ENCODE measurements around the gene LMAN1L. TPM values are rescaled to one million over a fixed set of nuclear protein-coding genes. Genes with fewer than 3 reads are reported as not detected.

LMAN1L gene
- total RNA-seq, 8 experiments from 2014 or later, result 0.08 to 1.8 (median 0.32) TPM; not detected in 1

DNA sequence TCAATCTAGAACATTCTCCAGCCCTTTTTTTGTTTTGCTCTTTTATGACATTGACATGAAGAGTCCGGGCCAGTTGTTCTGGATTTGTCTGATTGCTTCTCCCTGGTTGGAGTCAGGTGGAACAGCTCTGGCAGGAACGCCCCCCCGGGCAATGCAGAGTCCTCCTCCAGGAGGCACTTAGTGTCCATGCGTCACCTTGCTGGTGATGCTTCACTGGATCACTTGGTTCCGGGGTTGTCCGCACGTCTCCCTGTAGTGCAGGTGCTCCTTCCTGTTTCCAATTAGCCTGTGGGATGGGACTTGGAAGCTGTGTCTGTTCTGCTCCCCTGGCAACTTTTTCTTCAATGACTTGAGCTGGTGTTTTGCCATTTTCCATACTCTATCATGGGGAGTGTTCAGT, 21.0 kb upstream of the LMAN1L start:
- WGBS, 10 experiments, result 67 to 97% (median 88%) methylated on average over 1 to 6 of the region's 7 CpGs; no CpG with 5 or more reads in 6 of the 10 experiments
- Histone ChIP-seq H3K4me3 (no peak overlapping the region), H3K27ac (no peak overlapping the region), H3K4me1 (replicated peaks in 1 of 2) (peaks cover 4 to 22% of the 10 kb centered on the region in 2 donors)
- in situ Hi-C loops (cut with MboI; ENCODE audit: low pct_unique_long_range_greater_than_20kb in 2 of 9, low sequenced_read_pairs in 9 of 9, unreplicated experiment in 9 of 9), result no loop called here
- no peak for ATAC-seq (replicated peaks in 6 of 8)

DNA sequence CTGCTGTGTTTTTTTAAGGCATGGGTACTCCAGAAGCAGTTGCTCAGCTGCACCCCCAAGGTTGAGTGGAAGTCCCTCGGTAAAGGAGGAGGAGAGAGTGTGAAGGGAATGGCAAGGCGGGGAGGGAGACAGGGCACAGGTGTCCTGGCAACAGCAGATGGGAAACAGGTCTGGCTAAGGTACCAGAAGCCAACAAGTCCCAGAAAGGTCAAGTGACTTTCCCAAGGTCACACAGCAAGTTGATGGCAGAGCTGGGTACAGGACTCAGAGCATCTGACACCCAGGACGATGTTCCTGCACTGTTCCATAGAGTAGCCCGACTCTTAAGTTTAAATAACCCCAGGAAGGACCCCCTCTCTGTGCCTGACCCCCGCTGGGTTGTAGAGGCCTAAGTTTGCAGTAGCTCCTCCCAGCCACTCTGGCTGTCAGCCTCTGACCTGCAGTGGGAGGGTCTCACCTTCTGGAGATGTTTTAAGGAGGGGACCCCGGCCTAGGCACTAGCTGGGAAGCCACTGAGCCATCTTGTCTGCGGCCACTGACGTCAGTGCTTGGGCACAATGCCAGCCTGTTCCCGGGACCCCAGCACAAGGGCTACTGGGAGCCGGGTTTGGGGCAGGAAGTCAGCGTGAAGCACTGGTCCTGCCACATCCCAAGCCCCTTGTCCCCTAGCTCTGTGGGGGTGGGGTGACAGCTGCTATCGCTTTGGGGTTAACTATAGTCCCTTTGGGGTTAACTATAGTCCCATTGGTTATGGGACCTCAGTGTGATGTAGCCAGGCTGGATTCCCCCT, 20.2 kb upstream of the LMAN1L start:
- Histone ChIP-seq H3K4me1 (replicated peaks in 1 of 2) (peaks cover 4 to 19% of the 10 kb centered on the region in 2 donors), H3K27ac (no peak overlapping the region)
- no peak for ATAC-seq (replicated peaks in 6 of 8)

DNA sequence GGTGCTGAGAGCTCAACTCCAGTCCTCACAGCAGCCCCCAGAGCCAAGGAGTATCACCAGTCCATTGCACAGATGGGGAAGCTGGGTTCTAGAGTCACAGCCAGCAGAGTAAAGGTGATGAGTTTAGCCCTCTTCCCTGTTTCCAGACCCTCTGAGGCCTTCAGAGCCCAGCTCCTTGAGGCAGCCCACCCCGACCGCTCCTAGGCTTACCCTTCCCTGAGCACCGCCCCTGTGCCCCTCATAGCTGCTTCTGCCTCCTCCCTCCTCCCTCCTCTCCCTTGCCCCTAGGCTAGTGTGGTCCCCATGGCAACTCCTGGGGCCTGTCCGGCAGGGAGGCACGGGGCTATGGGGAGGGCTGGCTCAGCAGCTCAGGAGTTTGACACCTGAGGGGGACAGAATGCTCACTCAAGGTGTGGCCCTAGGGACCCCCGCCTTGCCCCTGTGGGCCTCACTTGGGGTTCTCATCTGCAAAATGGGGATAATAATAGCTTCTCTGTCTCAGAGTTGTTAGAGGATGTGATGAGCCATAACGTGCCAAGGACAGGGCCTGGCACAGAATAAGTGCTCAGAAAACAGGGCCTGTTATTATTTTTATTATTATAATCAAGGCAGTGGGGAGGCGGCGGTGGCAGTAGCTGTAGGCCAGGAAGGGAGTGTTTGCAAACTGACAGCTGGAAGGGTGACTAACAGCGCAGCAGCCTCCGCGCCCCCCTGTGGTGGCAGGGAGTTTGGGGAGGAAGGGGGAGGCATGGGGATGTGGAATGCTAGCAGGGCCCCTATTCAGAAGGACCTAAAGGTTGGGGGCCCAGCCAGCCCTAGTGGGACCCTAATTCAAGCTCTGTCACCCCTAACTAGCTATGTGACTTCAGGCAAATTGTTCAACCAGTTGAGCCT, 19.3 kb upstream of the LMAN1L start:
- Histone ChIP-seq H3K4me3 (no peak overlapping the region), H3K4me1 (replicated peaks in 1 of 2) (peaks cover 3 to 16% of the 10 kb centered on the region in 2 donors), H3K27ac (no peak overlapping the region)
- peak; percentile 29 to 69 (median 46) for ATAC-seq (replicated peaks in 6 of 8)
- 0 to 100% (median 86%) methylated on average over 1 to 6 of the region's 12 CpGs; no CpG with 5 or more reads in 6 of the 10 experiments for WGBS, 10 experiments
- in situ Hi-C loops (cut with MboI; ENCODE audit: low pct_unique_long_range_greater_than_20kb in 2 of 9, low sequenced_read_pairs in 9 of 9, unreplicated experiment in 9 of 9), result no loop called here

More for the DNA sequence above, 20.2 kb upstream of the LMAN1L start:
- H3K4me3 ChIP-seq, result no peak overlapping the region
- 65 to 100% (median 75%) methylated on average over 1 to 6 of the region's 12 CpGs; no CpG with 5 or more reads in 5 of the 10 experiments for WGBS, 10 experiments
- in situ Hi-C loops (cut with MboI; ENCODE audit: low pct_unique_long_range_greater_than_20kb in 2 of 9, low sequenced_read_pairs in 9 of 9, unreplicated experiment in 9 of 9), result no loop called here

DNA sequence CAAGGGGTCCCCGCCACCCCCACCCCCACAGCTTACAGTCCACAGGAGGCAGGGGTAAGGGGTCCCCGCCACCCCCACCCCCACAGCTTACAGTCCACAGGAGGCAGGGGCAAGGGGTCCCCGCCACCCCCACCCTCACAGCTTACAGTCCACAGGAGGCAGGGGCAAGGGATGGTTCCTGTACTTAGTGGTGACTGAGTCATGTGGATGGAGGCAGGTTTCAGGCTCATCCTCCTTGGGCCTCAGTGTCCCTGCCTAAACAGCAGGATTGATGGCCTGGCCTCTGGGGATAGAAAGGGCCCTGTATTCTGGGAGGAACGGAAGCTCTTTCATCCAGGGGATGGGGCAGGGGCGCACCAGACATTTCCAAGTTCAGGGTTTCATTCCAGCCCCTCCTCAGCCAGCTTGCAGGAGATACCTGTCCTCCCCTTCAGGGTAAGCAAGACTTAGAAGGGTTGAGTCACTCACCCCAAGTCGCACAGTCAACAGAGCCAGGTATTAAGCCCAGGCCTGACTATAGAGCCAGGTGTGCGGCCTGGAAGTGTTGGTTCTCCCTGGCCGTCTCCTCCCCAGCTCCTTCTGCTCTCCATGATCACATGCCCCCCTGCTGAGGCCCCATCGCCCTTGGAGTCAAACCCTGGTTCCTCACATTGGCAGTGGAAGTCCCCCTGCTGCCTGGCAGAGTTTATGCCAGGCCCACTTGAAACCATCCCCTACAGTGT, 18.2 kb upstream of the LMAN1L start:
- 100% methylated on average over 1 to 2 of the region's 9 CpGs; no CpG with 5 or more reads in 6 of the 10 experiments for WGBS, 10 experiments
- H3K27ac ChIP-seq, result no peak overlapping the region
- in situ Hi-C loops (cut with MboI; ENCODE audit: low pct_unique_long_range_greater_than_20kb in 2 of 9, low sequenced_read_pairs in 9 of 9, unreplicated experiment in 9 of 9), result no loop called here
- no peak for ATAC-seq (replicated peaks in 6 of 8)
- peaks cover 0 to 16% of the 10 kb centered on the region in 2 donors for H3K4me1 ChIP-seq (replicated peaks in 1 of 2)
- no peak overlapping the region for H3K4me3 ChIP-seq

DNA sequence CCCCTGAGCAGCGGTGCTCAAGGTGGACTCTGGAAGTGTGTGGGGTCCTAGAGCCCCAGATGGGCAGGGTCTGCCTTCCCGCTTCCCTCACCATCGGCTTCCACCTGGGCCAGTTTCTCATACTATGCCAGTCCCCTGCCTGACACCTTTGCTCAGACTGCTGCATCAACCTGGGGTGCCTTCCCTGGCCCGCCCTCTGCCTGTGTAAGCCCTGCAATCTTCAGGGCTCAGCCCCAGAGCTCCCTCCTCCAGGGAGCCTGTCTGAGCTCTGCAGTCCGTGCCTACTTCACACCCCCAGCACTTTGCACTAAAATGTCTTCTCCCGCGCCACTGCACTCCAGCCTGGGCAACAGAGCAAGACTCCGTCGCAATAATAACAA, 17.7 kb upstream of the LMAN1L start:
- H3K27ac ChIP-seq, result no peak overlapping the region
- ATAC-seq (replicated peaks in 6 of 8), result no peak
- H3K4me3 ChIP-seq, result no peak overlapping the region
- in situ Hi-C loops (cut with MboI; ENCODE audit: low pct_unique_long_range_greater_than_20kb in 2 of 9, low sequenced_read_pairs in 9 of 9, unreplicated experiment in 9 of 9), result no loop called here
- WGBS, 10 experiments, result 67 to 100% (median 97%) methylated on average over 1 to 6 of the region's 9 CpGs; no CpG with 5 or more reads in 2 of the 10 experiments
- H3K4me1 ChIP-seq (replicated peaks in 1 of 2), result peaks cover 0 to 13% of the 10 kb centered on the region in 2 donors

DNA sequence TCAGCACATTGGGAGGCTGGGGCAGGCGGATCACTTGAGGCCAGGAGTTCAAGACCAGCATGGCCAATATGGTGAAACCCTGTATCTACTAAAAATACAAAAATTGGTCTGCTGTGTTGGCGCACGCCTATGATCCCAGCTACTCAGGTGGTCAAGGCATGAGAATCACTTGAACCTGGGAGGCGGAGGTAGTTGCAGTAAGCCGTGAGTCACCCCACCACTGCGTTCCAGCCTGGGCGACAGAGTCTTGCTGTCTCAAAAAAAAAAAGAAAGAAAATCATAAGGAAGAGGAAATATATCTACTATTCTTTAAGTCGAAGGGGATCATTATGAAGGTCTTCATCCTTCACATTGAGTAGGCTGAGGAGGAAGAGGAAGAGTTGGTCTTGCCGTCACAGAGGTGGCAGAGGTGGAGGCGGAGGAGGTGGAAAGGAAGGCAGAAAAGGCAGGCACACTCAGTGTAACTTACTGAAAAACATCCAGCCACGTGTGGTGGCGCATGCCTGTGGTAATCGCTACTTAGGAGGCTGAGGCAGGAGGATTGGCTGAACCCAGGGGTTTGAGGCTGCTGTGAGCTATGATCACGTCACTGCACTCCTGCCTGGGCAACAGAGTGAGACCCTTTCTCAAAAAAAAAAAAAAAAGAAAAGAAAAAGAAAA, 16.5 kb upstream of the LMAN1L start:
- ATAC-seq (replicated peaks in 6 of 8), result no peak
- in situ Hi-C loops (cut with MboI; ENCODE audit: low pct_unique_long_range_greater_than_20kb in 2 of 9, low sequenced_read_pairs in 9 of 9, unreplicated experiment in 9 of 9), result no loop called here
- 76 to 100% (median 92%) methylated on average over 3 to 11 of the region's 14 CpGs; no CpG with 5 or more reads in 2 of the 10 experiments for WGBS, 10 experiments
- peaks cover 0 to 10% of the 10 kb centered on the region in 2 donors for H3K4me1 ChIP-seq (replicated peaks in 1 of 2)
- no peak overlapping the region for H3K27ac ChIP-seq
- no peak overlapping the region for H3K4me3 ChIP-seq

DNA sequence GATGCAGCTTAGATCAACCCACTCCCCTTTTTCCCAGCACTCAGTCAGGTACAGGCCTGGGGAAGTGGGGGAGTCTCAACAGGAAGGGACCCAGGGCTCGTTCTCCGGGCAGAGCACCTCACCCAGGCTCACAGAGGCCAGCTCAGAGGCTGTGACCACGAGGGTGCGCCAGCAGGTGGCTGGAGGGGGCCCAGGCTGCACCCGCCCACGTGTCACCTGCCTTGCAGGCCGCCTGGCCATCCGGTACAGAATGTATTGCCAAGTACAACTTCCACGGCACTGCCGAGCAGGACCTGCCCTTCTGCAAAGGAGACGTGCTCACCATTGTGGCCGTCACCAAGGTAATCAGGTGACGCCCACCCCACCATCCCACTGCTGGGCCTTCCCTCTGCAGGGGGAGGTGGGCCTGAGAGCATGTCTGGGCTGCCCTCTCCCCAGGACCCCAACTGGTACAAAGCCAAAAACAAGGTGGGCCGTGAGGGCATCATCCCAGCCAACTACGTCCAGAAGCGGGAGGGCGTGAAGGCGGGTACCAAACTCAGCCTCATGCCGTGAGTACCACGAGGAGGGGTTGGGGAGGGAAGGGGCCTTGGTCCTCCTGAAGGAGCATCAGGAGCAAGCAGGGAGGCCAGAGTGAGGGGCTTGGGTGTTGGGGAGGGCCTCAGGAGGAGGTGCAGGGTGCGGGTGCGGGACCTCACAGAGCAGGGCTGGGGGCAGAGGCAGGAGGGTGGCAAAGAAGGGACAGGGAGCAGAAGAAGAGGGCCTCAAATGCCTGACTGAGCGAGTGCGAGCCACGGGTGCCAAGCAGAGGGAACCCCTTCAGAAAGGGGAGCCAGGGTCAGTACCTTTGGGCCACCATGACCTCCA, 14.0 kb upstream of the LMAN1L start:
- in situ Hi-C loops (cut with MboI; ENCODE audit: low pct_unique_long_range_greater_than_20kb in 2 of 9, low sequenced_read_pairs in 9 of 9, unreplicated experiment in 9 of 9), result no loop called here
- ATAC-seq (replicated peaks in 6 of 8), result no peak
- WGBS, 10 experiments, result 97 to 100% (median 100%) methylated on average over 2 to 7 of the region's 25 CpGs; no CpG with 5 or more reads in 7 of the 10 experiments
- H3K4me1 ChIP-seq (replicated peaks in 1 of 2), result no peaks in the 10 kb centered on the region
- H3K4me3 ChIP-seq, result no peak overlapping the region
- no peak overlapping the region for H3K27ac ChIP-seq

DNA sequence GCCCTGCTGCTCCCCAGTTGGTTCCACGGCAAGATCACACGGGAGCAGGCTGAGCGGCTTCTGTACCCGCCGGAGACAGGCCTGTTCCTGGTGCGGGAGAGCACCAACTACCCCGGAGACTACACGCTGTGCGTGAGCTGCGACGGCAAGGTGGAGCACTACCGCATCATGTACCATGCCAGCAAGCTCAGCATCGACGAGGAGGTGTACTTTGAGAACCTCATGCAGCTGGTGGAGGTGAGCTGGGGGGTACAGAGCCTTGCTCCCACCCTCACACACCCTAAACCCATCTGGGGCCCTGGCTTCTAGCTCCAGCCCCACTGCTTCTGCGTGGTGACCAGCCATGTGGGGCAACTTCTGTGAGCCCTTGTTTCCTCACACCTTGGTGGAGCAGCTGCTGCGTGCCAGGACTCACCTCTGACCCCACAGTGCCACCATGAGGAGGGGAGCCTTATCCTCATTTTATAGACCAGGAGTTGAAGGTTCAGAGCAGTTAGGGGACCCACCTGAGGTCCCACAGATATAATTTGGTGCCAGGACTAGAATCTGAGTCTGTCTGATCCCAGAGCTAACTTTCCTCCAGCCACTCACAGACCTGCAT, 13.3 kb upstream of the LMAN1L start:
- no peak for ATAC-seq (replicated peaks in 6 of 8)
- 67 to 100% (median 91%) methylated on average over 1 to 6 of the region's 16 CpGs; no CpG with 5 or more reads in 6 of the 10 experiments for WGBS, 10 experiments
- no peaks in the 10 kb centered on the region for H3K4me1 ChIP-seq (replicated peaks in 1 of 2)
- H3K27ac ChIP-seq, result no peak overlapping the region
- in situ Hi-C loops (cut with MboI; ENCODE audit: low pct_unique_long_range_greater_than_20kb in 2 of 9, low sequenced_read_pairs in 9 of 9, unreplicated experiment in 9 of 9), result no loop called here
- H3K4me3 ChIP-seq, result no peak overlapping the region

DNA sequence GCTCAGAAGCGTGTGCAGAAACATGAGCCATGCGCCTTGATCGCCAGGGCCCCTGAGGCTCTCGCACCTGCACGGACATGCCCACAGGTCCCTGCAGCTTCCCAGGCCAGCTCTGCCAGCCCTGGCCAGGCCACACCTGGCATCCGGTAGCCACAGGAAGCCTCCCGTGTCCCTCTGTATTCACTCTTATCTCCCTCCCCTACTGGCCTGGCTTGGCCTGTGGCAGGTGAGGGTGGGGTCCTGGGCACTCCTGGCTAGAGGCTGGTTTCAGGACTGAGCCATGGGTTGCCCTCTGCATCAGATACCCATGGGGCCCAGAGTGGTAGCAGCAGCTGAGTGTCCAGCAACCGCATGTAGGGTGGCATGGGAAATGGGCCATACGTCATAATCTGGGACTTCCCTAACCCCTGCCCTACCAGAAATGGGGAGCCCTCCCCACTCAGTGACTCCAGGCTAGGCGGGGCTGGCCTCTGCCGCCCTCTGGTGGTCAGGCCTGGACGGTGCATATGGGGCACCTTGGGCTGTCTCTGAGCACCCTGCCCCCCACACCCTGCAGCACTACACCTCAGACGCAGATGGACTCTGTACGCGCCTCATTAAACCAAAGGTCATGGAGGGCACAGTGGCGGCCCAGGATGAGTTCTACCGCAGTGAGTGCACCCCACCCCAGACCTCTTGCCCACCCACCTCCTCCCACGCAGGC, 12.6 kb upstream of the LMAN1L start:
- no peak overlapping the region for H3K4me3 ChIP-seq
- in situ Hi-C loops (cut with MboI; ENCODE audit: low pct_unique_long_range_greater_than_20kb in 2 of 9, low sequenced_read_pairs in 9 of 9, unreplicated experiment in 9 of 9), result no loop called here
- H3K4me1 ChIP-seq (replicated peaks in 1 of 2), result no peaks in the 10 kb centered on the region
- no peak overlapping the region for H3K27ac ChIP-seq
- peak; percentile 65 to 92 (median 74) for ATAC-seq (replicated peaks in 6 of 8)
- WGBS, 10 experiments, result 0 to 81% (median 62%) methylated on average over 1 to 6 of the region's 18 CpGs; no CpG with 5 or more reads in 4 of the 10 experiments

DNA sequence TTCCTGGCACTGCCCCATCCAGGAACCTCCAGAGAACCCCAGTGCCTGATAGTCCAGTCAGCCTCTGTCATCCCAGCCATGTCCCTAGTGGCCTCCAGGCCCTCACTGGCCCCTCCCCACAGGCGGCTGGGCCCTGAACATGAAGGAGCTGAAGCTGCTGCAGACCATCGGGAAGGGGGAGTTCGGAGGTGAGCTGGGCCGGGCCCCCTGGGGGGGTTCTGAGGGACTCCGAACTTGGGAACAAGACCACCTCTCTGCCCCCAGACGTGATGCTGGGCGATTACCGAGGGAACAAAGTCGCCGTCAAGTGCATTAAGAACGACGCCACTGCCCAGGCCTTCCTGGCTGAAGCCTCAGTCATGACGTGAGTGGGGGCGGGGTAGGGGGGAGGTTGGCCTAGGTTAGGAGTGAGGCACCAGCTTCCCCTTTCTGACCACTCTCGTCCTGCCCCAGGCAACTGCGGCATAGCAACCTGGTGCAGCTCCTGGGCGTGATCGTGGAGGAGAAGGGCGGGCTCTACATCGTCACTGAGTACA, 12.0 kb upstream of the LMAN1L start:
- in situ Hi-C loops (cut with MboI; ENCODE audit: low pct_unique_long_range_greater_than_20kb in 2 of 9, low sequenced_read_pairs in 9 of 9, unreplicated experiment in 9 of 9), result no loop called here
- H3K27ac ChIP-seq, result no peak overlapping the region
- ATAC-seq (replicated peaks in 6 of 8), result peak in 6 of 8 experiments; percentile 9 to 45 (median 20)
- 84 to 100% methylated on average over 1 to 4 of the region's 20 CpGs; no CpG with 5 or more reads in 8 of the 10 experiments for WGBS, 10 experiments
- no peak overlapping the region for H3K4me3 ChIP-seq
- no peaks in the 10 kb centered on the region for H3K4me1 ChIP-seq (replicated peaks in 1 of 2)

All from motor neuron (in vitro differentiated cells).